A549 treated with AZD9567 at 1 μM for 4 hours (cell line): ENCODE measurements around the gene RCOR1. TPM values are rescaled to one million over a fixed set of nuclear protein-coding genes. Genes with fewer than 3 reads are reported as not detected.

Experiments
- total RNA-seq: library from RNA; stranded (reverse); fragments of 200-300 nt; extraction: Qiagen RNA extraction; gene quantifications from 5 replicates; pipeline ENCODE4 v1.2.3, GENCODE V29; 2022; ENCODE audit not compliant: insufficient read depth

The RCOR1 gene
- total RNA-seq, result 26.7 to 46.2 TPM (median 35.8 TPM) in 5 replicates

DNA sequence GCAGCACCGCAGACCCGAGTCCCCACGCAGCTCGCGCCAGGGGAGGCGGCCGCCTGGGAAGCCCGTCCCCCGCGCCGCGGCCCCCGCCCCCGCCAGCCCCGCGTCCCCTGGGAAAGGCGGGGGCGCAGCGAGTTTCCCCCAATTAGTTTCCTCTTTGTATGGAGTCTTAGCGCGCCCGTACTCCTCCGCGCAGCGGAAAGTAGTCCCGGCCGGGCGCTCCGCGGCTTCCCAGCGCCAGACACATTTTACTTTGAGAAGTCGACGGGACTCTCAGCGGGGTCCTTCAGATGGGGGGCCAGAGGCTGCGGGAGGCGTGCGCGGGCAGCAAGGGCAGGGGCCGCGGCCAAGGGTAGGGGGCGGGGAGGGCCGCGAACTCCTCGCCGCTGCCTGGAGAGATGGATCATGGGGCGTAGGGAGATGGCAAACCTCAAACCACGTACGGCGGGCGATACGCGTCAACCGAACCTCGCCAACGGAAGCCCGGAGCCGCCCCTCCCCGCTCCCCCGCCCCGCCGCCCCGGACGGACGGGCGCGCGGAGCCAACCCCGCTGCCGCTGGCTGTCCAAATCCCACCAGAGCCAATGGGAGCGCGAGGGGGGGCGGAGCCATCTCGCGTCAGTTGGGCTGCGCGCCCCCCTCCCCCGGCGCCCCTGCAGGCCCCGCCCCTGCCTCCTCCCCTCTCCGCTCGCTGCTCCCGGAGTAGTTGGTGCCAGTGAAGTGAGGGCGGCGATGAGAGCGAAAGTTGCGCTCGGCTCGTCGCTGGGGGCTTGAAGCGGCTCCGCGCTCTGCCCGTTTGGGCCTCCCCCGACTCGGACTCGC is at the start of gene RCOR1:
Gene RCOR1 (plus strand): TSS at position 706 of the 819 bp plus-strand sequence. CDS start 238 bp downstream, outside the sequence.

GRCh38 chr14:102776761-102777710 is 184.6 kb downstream of the RCOR1 start, which contains the start of gene TRAF3:
TRAF3 (plus strand) TSS chr14:102777449; CDS start chr14:102870202, 92,753 bp downstream.

Other genes starting within 250 kb of the RCOR1 start
- gene CINP, start 229.8 kb upstream of the RCOR1 start, total RNA-seq, result 58.4 to 99.7 TPM (median 61.5 TPM) in 5 replicates
- 5.5 to 10.5 TPM (median 8.8 TPM) in 5 replicates for gene TECPR2, start 229.7 kb upstream of the RCOR1 start, total RNA-seq
- gene ANKRD9, start 82.9 kb upstream of the RCOR1 start, total RNA-seq, result 4.8 to 11.8 TPM (median 10.1 TPM) in 5 replicates
- 19.3 to 21.7 TPM (median 20.1 TPM) in 5 replicates for gene TRAF3, start 184.8 kb downstream of the RCOR1 start, total RNA-seq